ENCODE results near the gene NAALADL2.
"Not testable (repeated sequence)": the region's sequence is repeated elsewhere in the genome, so short reads cannot be mapped to it uniquely, and the experiment has no call there.

The NAALADL2 gene

DNA sequence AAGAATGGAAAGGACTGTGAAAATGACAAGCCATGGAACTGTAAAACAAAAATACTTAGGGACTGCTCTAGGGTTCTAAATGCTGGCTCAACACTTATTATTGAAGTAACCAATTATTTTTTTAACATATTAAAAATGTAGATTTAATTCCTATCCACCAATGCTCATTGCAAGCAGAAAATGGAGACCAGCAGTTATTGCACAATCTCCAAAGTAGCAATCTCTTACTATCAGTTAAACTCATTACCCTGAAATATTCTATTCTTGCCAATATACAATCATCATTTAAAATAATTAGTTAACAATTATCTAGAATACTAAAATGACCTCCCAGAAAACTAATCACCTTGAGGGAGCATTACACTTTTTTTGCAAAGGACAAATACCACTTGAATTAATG lies 499.8 kb downstream of the NAALADL2 start:
- H3K27ac ChIP-seq (ENCODE audit: low read depth, low read length, poor library complexity, severe bottlenecking): no peak overlapping the region
- no peaks in the 10 kb centered on the region for H3K36me3 ChIP-seq (ENCODE audit: insufficient read depth, low read length)
- TF ChIP-seq, protein P1, sequence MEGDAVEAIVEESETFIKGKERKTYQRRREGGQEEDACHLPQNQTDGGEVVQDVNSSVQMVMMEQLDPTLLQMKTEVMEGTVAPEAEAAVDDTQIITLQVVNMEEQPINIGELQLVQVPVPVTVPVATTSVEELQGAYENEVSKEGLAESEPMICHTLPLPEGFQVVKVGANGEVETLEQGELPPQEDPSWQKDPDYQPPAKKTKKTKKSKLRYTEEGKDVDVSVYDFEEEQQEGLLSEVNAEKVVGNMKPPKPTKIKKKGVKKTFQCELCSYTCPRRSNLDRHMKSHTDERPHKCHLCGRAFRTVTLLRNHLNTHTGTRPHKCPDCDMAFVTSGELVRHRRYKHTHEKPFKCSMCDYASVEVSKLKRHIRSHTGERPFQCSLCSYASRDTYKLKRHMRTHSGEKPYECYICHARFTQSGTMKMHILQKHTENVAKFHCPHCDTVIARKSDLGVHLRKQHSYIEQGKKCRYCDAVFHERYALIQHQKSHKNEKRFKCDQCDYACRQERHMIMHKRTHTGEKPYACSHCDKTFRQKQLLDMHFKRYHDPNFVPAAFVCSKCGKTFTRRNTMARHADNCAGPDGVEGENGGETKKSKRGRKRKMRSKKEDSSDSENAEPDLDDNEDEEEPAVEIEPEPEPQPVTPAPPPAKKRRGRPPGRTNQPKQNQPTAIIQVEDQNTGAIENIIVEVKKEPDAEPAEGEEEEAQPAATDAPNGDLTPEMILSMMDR (IDR thresholded peaks at IDR 0.05; ENCODE audit: low read length): no peak
- no peak for TF ChIP-seq EZH2 (IDR thresholded peaks at IDR 0.05; ENCODE audit: borderline replicate concordance, low read length)
- no peak overlapping the region for H3K4me3 ChIP-seq (ENCODE audit: low read depth, low read length, poor library complexity, severe bottlenecking)
- H3F3A ChIP-seq (ENCODE audit: insufficient read depth, low read length): no peaks in the 10 kb centered on the region
- H4K20me1 ChIP-seq (ENCODE audit: insufficient read depth, low read length): no peaks in the 10 kb centered on the region
- no peak overlapping the region for H2AFZ ChIP-seq (ENCODE audit: low read length)
- H3K79me2 ChIP-seq (ENCODE audit: insufficient read depth, low read length): no peaks in the 10 kb centered on the region
- no peaks in the 10 kb centered on the region for H3K27me3 ChIP-seq (ENCODE audit: insufficient read depth, low read length)
- no peaks in the 10 kb centered on the region for H3K9me2 ChIP-seq (ENCODE audit: low read depth, low read length)
- no peak overlapping the region for H3K4me2 ChIP-seq (ENCODE audit: low read length)
- H3K9ac ChIP-seq (ENCODE audit: low read length): no peak overlapping the region
- H3K9me3 ChIP-seq (ENCODE audit: low read length): no peaks in the 10 kb centered on the region; the same call in 1 of the 2 replicates
- no peaks in the 10 kb centered on the region for H3K4me1 ChIP-seq (ENCODE audit: insufficient read depth, low read length, severe bottlenecking)

GRCh38 chr3:175370426-175370825 lies 511.3 kb downstream of the NAALADL2 start:
- H3K4me2 ChIP-seq (ENCODE audit: low read length): not testable (repeated sequence)

GRCh38 chr3:175371187-175371586 lies 512.1 kb downstream of the NAALADL2 start:
- H2AFZ ChIP-seq (ENCODE audit: low read length); H3K9me3 ChIP-seq (ENCODE audit: low read length); H3K36me3 ChIP-seq (ENCODE audit: insufficient read depth, low read length); H3K9ac ChIP-seq (ENCODE audit: low read length); H3K4me2 ChIP-seq (ENCODE audit: low read length); H3K4me1 ChIP-seq (ENCODE audit: insufficient read depth, low read length, severe bottlenecking); H3K9me2 ChIP-seq (ENCODE audit: low read depth, low read length); H3K27me3 ChIP-seq (ENCODE audit: insufficient read depth, low read length); H3K4me3 ChIP-seq (ENCODE audit: low read depth, low read length, poor library complexity, severe bottlenecking); H3K79me2 ChIP-seq (ENCODE audit: insufficient read depth, low read length); H3K27ac ChIP-seq (ENCODE audit: low read depth, low read length, poor library complexity, severe bottlenecking); H3F3A ChIP-seq (ENCODE audit: insufficient read depth, low read length); H4K20me1 ChIP-seq (ENCODE audit: insufficient read depth, low read length): not testable (repeated sequence)

More at GRCh38 chr3:175370426-175370825, 511.3 kb downstream of the NAALADL2 start:
- H3F3A ChIP-seq (ENCODE audit: insufficient read depth, low read length); H3K36me3 ChIP-seq (ENCODE audit: insufficient read depth, low read length); H2AFZ ChIP-seq (ENCODE audit: low read length); H3K4me1 ChIP-seq (ENCODE audit: insufficient read depth, low read length, severe bottlenecking); H3K9ac ChIP-seq (ENCODE audit: low read length); H3K4me3 ChIP-seq (ENCODE audit: low read depth, low read length, poor library complexity, severe bottlenecking); H3K79me2 ChIP-seq (ENCODE audit: insufficient read depth, low read length); H3K27ac ChIP-seq (ENCODE audit: low read depth, low read length, poor library complexity, severe bottlenecking); H3K9me3 ChIP-seq (ENCODE audit: low read length); H4K20me1 ChIP-seq (ENCODE audit: insufficient read depth, low read length); H3K9me2 ChIP-seq (ENCODE audit: low read depth, low read length); H3K27me3 ChIP-seq (ENCODE audit: insufficient read depth, low read length): not testable (repeated sequence)

DNA sequence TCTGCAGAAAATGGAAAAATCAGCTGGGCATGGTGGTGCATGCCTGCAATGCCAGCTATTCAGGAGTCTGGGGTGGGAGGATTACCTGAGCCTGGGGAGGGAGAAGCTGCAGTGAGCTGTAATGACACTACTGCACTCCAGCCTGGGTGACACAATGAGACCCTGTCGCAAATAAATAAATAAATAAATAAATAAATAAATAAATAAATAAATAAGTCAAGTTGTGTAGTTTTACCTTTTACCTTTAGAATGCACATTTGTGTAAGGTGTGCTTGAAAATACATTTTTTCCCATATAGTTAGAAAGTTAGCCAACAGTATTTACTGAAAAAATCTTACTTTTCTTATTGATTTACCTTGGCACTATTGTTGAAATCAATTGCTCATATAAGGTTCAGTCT lies 515.6 kb downstream of the NAALADL2 start:
- Histone ChIP-seq H3K4me3 (ENCODE audit: low read depth, low read length, poor library complexity, severe bottlenecking) (no peak overlapping the region), H3K27me3 (ENCODE audit: insufficient read depth, low read length) (no peaks in the 10 kb centered on the region)

More for the DNA sequence above, 515.6 kb downstream of the NAALADL2 start:
- Histone ChIP-seq H3K79me2 (ENCODE audit: insufficient read depth, low read length) (no peaks in the 10 kb centered on the region), H2AFZ (ENCODE audit: low read length) (no peak overlapping the region), H3K9me3 (ENCODE audit: low read length) (no peaks in the 10 kb centered on the region), H4K20me1 (ENCODE audit: insufficient read depth, low read length) (no peaks in the 10 kb centered on the region), H3K9me2 (ENCODE audit: low read depth, low read length) (no peaks in the 10 kb centered on the region), H3K4me1 (ENCODE audit: insufficient read depth, low read length, severe bottlenecking) (peaks cover 18% of the 10 kb centered on the region), H3K27ac (ENCODE audit: low read depth, low read length, poor library complexity, severe bottlenecking) (no peak overlapping the region), H3K9ac (ENCODE audit: low read length) (no peak overlapping the region), H3K36me3 (ENCODE audit: insufficient read depth, low read length) (no peaks in the 10 kb centered on the region), H3K4me2 (ENCODE audit: low read length) (no peak overlapping the region), H3F3A (ENCODE audit: insufficient read depth, low read length) (no peaks in the 10 kb centered on the region)
- TF ChIP-seq, protein P1 (IDR thresholded peaks at IDR 0.05; ENCODE audit: low read length): no peak
- TF ChIP-seq EZH2 (IDR thresholded peaks at IDR 0.05; ENCODE audit: borderline replicate concordance, low read length): no peak

Measured in OCI-LY1 (cell line).